Liver (tissue), 3 donors: ENCODE measurements around the gene PTCD1.

Experiments used
- CTCF ChIP-seq: fragments of 150-350 bp; IDR thresholded peaks from 2 replicates; pipeline ENCODE4 v1.5.1; 2017; ENCODE audit warnings: improper control_type of control experiment, low read depth, low read length; ENCODE audit not compliant: missing input control
- EGR1 ChIP-seq, 2 donors: IDR thresholded peaks; 2 replicates each; pipeline ENCODE4 v1.6.1; 2016 to 2018; ENCODE audit warnings: antibody characterized with exemption in 2 of 2, low read depth in 2 of 2
- JUND ChIP-seq, 2 donors: IDR thresholded peaks; 2 replicates each; pipeline ENCODE4 v1.6.1; 2016; ENCODE audit warnings: antibody characterized with exemption in 2 of 2
- MAX ChIP-seq: IDR thresholded peaks from 2 replicates; pipeline ENCODE4 v1.6.1; 2016; ENCODE audit warnings: antibody characterized with exemption
- RAD21 ChIP-seq, 2 donors: IDR thresholded peaks; 2 replicates each; pipeline ENCODE4 v1.6.1; 2016; ENCODE audit warnings: antibody characterized with exemption in 2 of 2, mild to moderate bottlenecking in 2 of 2
- REST ChIP-seq: IDR thresholded peaks from 2 replicates; pipeline ENCODE4 v1.6.1; 2016; ENCODE audit warnings: antibody characterized with exemption, mild to moderate bottlenecking
- SP1 ChIP-seq: IDR thresholded peaks from 2 replicates; pipeline ENCODE4 v1.6.1; 2018; ENCODE audit warnings: antibody characterized with exemption, mild to moderate bottlenecking
- TAF1 ChIP-seq: conservative IDR thresholded peaks from 2 replicates; pipeline ENCODE4 v1.6.1; 2016; ENCODE audit warnings: antibody characterized with exemption, mild to moderate bottlenecking
- ZBTB33 ChIP-seq: IDR thresholded peaks from 2 replicates; pipeline ENCODE4 v1.6.1; 2016; ENCODE audit warnings: antibody characterized with exemption
- donor health status: healthy.
- donor health status: healthy.

- TF ChIP-seq CTCF (no peak), SP1 (no peak), EGR1 (IDR thresholded peaks at IDR 0.05; ENCODE audit: low read depth in 2 of 2) (no peak), ZBTB33 (no peak), RAD21 (IDR thresholded peaks at IDR 0.05) (no peak), JUND (IDR thresholded peaks at IDR 0.05) (no peak), MAX (no peak), REST (no peak), TAF1 (no peak)
Measured at GRCh38 chr7:99433158-99433557, 5.4 kb downstream of the PTCD1 start.
